ENCODE data around the gene ATP6V1C2.

Gene ATP6V1C2, protein sequence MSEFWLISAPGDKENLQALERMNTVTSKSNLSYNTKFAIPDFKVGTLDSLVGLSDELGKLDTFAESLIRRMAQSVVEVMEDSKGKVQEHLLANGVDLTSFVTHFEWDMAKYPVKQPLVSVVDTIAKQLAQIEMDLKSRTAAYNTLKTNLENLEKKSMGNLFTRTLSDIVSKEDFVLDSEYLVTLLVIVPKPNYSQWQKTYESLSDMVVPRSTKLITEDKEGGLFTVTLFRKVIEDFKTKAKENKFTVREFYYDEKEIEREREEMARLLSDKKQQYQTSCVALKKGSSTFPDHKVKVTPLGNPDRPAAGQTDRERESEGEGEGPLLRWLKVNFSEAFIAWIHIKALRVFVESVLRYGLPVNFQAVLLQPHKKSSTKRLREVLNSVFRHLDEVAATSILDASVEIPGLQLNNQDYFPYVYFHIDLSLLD

DNA sequence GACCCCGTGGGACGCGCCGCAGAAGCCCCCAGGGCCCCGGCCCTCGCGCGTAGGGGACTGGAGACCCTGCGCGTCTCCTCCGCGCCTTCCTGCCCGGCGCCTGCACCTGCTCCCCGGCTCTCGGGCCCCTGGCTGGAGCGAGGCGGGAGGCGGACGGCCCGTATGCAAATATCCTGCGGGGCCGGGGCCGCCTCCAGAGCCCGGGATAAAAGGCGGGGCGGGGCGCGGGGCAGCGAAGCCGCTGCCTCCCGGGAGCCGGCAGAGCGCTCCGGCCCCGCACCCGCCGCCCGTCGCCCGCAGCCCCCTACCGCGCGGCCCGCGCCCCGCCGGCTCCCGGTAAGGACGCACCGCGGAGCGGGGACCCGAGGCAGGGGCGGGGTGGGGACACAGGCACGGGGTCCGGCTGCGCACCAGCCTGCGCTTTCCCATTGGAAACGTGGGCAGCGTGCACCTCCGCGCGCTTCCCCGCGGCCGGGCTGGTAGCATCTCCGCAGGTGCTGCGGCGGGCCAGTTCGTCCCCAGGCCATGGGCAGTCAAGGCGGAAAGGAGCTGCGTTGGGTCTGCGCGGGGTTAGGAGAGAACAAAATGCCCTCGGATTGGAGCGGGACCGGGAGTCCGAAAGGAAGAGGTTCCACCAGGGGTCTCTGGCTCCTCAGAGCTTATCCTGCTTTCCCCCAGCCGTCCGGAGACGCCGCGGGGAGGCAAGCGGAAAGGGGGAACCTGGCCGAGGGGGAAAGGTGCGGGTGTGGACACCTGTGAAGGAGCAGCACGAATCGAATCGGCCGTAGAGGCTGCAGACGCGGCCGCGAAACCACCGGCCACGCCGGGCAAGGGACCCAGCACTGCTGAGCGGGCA, at the start of gene ATP6V1C2:
Gene ATP6V1C2 (plus strand): TSS at position 235 of the 856 bp plus-strand sequence. CDS start 1,220 bp downstream, outside the sequence.
- Histone ChIP-seq H3K4me1 (peaks cover 22% of the 10 kb centered on the region), H3K9me3 (no peaks in the 10 kb centered on the region), H3K36me3 (no peaks in the 10 kb centered on the region), H3K27ac (no peak within 1 kb of the TSS), H3K4me3 (peak within 1 kb of the TSS; percentile 69), H3K27me3 (peaks cover 59% of the 10 kb centered on the region), H3K9ac (peak within 1 kb of the TSS; percentile 40; the same call in 1 of the 2 replicates), H3K4me2 (peak within 1 kb of the TSS; percentile 100), H4K20me1 (peaks cover 37% of the 10 kb centered on the region)
- no peak for TF ChIP-seq Cebpa-rat (IDR thresholded peaks at IDR 0.05)

DNA sequence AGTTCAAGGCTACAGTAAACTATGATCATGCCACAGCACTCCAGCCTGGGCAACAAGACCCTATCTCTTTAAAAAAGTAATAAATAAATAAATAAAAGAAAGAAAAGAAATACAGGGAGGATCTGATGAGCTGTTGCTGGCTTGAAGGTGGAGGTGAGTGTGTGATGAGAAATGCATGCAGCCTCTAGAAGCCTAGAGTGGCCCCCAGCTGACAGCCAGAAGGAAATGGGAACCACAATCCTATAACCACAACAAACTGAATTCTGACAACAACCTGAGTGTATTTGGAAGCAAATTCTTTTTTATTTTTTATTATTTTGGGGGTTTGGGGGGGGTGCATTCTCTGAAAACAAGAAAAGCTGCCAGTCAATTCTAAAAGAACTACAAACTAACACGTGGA, 46.3 kb upstream of the ATP6V1C2 start:
- Histone ChIP-seq H4K20me1 (peaks cover 39% of the 10 kb centered on the region), H3K9ac (no peak overlapping the region), H3K36me3 (peaks cover 79% of the 10 kb centered on the region)

DNA sequence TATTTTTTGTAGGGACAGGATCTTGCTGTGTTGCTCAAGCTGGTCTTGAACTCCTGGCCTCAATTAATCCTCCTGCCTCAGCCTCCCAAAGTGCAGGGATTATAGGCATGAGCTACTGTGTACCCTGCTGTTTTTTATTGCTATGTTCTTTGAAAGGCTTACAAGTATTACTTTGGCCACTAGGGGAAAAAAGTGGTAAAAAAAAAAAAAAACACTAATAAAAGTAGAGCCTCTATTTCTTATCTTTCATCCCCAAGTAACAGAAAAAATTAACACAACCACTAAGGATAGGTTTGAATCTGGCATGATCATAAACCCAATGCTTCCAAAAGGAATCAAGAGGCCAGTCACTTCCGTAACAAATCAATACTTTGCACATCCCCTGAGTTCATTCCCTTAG, 43.2 kb upstream of the ATP6V1C2 start:
- Histone ChIP-seq H3K4me3 (no peak overlapping the region), H3K27ac (no peak overlapping the region), H3K9me3 (no peaks in the 10 kb centered on the region), H3K36me3 (peaks cover 82% of the 10 kb centered on the region), H3K9ac (no peak overlapping the region), H3K4me2 (no peak overlapping the region), H3K27me3 (no peaks in the 10 kb centered on the region), H3K4me1 (peaks cover 17% of the 10 kb centered on the region), H4K20me1 (peaks cover 60% of the 10 kb centered on the region)
- no peak for TF ChIP-seq Cebpa-rat (IDR thresholded peaks at IDR 0.05)

More for the DNA sequence above, 46.3 kb upstream of the ATP6V1C2 start:
- Histone ChIP-seq H3K4me1 (peaks cover 17% of the 10 kb centered on the region), H3K27me3 (no peaks in the 10 kb centered on the region), H3K4me3 (no peak overlapping the region), H3K4me2 (peak overlapping the region; percentile 46), H3K9me3 (no peaks in the 10 kb centered on the region), H3K27ac (no peak overlapping the region)
- no peak for TF ChIP-seq Cebpa-rat (IDR thresholded peaks at IDR 0.05)

DNA sequence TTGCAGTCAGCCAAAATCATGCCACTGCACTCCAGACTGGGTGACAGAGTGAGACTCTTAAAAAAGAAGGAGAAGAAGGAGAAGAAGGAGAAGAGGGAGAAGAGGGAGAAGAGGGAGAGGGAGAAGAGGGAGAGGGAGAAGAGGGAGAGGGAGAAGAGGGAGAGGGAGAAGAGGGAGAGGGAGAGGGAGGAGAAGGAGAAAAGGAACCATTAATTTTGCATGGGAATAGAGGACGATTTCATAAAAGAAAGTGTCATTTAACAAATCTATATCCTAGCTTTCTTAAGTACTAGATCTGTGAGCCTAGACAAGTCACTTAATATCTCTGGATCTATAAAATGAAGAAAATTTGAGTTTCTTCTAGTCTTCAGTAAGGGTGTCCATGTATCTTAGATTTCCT, 41.2 kb upstream of the ATP6V1C2 start:
- Histone ChIP-seq H4K20me1 (peaks cover 64% of the 10 kb centered on the region), H3K36me3 (peaks cover 86% of the 10 kb centered on the region)

DNA sequence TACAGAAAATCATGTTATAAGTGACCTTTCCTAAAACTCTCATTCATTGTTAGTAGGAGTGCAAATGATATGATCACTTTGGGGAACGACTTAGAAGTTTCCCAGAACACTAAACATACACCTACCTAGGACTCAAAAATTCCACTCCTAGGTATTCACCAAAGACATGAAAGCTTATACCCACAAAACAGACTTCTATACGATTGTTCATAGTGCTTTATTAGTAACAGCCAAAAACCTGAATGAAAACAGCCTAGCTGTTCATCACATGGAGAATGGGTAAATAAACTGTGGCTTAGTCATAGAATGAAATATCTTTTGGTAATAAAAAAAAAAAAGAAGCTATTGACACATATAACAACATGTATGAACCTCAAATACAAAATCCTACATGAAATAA, 40.5 kb upstream of the ATP6V1C2 start:
- Histone ChIP-seq H3K27ac (no peak overlapping the region), H3K4me3 (no peak overlapping the region), H3K4me2 (no peak overlapping the region), H3K27me3 (no peaks in the 10 kb centered on the region), H3K9ac (no peak overlapping the region), H3K36me3 (peaks cover 89% of the 10 kb centered on the region), H3K4me1 (no peaks in the 10 kb centered on the region), H4K20me1 (peaks cover 64% of the 10 kb centered on the region), H3K9me3 (no peaks in the 10 kb centered on the region)
- no peak for TF ChIP-seq Cebpa-rat (IDR thresholded peaks at IDR 0.05)

More for the DNA sequence above, 41.2 kb upstream of the ATP6V1C2 start:
- H3K27ac ChIP-seq: no peak overlapping the region
- H3K4me1 ChIP-seq: peaks cover 6% of the 10 kb centered on the region
- no peaks in the 10 kb centered on the region for H3K9me3 ChIP-seq
- H3K4me3 ChIP-seq: no peak overlapping the region
- no peak overlapping the region for H3K9ac ChIP-seq
- TF ChIP-seq Cebpa-rat (IDR thresholded peaks at IDR 0.05): no peak
- no peaks in the 10 kb centered on the region for H3K27me3 ChIP-seq
- H3K4me2 ChIP-seq: no peak overlapping the region

DNA sequence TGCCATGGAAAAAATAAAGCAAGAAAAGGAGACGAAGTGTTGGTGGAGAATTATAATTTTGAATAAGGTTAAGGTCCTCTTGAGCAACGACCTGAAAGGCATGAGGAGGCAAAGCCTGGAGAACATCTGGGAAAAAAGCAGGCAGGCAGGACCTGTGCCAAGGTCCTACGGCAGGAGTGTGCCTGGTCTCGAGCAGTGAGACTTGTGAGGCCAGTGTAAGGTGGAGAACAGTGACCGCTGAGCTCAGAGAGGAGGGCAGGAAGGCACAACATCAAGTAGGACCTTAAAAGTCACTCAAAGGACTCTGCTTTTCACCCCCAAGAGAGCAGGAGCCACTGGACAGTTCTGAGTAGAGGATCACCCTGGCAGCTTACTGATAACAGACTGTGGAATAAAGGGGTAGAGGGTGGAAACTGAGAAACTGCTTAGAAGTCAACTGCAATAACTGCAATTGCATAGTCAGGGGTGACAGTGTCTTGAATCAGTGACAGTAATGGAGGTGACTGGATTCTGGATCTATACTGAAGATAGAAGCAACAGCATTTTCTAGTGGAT, 35.2 kb upstream of the ATP6V1C2 start:
- Histone ChIP-seq H4K20me1 (peaks cover 83% of the 10 kb centered on the region), H3K4me3 (no peak overlapping the region), H3K4me1 (peaks cover 29% of the 10 kb centered on the region), H3K36me3 (peaks cover 58% of the 10 kb centered on the region), H3K9ac (peak overlapping the region; percentile 5; the same call in 1 of the 2 replicates), H3K27ac (no peak overlapping the region), H3K9me3 (no peaks in the 10 kb centered on the region), H3K4me2 (no peak overlapping the region), H3K27me3 (no peaks in the 10 kb centered on the region)
- no peak for TF ChIP-seq Cebpa-rat (IDR thresholded peaks at IDR 0.05)

DNA sequence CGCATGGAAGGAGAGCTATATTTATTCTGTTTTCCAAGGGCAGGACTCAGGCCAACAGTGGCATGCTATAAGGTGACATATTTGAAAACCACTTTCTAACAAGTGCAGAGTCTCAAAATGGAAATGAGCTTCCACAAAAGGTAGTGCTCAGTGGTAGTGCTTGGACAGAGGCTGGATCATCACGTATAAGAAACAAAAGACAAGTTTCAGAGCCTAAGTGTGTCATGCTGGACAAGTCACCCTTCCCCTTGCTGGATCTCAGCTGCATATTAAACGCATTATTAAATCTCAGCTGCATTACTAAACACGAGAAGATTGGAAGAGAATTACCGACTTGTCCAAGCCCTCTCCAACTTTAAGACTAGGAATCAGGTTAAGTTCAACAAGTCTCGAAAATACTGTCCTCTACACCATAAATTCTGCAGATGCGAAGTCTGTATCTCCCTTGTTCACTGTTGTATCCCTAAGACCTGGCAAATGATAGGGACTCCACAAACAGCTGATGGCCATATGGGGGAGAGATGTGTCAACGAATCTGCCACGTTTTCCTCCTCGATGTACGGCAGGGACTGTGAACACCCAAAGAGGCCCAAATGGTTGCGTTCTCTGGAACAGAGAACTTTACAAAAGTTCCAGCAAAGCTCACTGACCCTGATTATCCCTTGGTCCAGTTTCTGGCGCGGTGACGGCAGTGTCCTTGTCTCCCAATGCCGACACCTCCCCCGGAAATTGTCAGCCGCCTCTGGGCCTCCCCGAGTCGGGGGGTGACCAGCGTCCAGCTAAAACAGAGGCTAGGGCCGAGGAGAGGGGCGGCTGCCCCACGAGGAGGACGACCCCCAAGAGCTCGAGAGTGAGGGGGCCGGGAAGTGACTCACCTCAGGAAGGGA, 32.3 kb upstream of the ATP6V1C2 start:
- Histone ChIP-seq H3K36me3 (peaks cover 30% of the 10 kb centered on the region), H3K9ac (peak overlapping the region; percentile 95), H3K4me3 (peak overlapping the region; percentile 95), H4K20me1 (peaks cover 54% of the 10 kb centered on the region), H3K4me2 (peak overlapping the region; percentile 98), H3K27me3 (no peaks in the 10 kb centered on the region), H3K27ac (peak overlapping the region; percentile 91), H3K9me3 (no peaks in the 10 kb centered on the region), H3K4me1 (peaks cover 29% of the 10 kb centered on the region)
- no peak for TF ChIP-seq Cebpa-rat (IDR thresholded peaks at IDR 0.05)

DNA sequence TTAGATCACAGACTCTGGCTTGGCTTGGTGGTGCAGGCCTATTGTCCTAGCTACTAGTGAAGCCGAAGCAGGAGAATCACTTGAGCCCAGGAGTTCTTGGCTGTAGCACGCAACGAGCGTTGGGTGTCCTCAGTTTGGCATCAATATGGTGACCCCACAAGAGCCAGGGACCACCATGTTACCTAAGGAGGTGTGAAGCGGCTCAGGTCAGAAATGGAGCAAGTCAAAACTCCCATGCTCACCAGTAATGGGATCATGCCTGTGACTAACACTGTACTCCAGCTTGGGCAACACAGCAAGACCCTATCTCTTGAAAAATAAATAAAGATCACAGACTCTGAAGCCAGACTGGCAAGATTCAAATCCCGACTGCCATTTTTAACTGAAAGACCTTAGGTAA, 29.9 kb upstream of the ATP6V1C2 start:
- Histone ChIP-seq H3K27me3 (no peaks in the 10 kb centered on the region), H3K27ac (no peak overlapping the region), H3K4me2 (no peak overlapping the region), H3K9ac (no peak overlapping the region), H3K4me1 (peaks cover 29% of the 10 kb centered on the region), H3K4me3 (no peak overlapping the region), H3K9me3 (no peaks in the 10 kb centered on the region), H4K20me1 (peaks cover 30% of the 10 kb centered on the region), H3K36me3 (peaks cover 9% of the 10 kb centered on the region)
- TF ChIP-seq Cebpa-rat (IDR thresholded peaks at IDR 0.05): no peak
